ENCODE measurements around the gene RIPOR3.

The RIPOR3 gene

DNA sequence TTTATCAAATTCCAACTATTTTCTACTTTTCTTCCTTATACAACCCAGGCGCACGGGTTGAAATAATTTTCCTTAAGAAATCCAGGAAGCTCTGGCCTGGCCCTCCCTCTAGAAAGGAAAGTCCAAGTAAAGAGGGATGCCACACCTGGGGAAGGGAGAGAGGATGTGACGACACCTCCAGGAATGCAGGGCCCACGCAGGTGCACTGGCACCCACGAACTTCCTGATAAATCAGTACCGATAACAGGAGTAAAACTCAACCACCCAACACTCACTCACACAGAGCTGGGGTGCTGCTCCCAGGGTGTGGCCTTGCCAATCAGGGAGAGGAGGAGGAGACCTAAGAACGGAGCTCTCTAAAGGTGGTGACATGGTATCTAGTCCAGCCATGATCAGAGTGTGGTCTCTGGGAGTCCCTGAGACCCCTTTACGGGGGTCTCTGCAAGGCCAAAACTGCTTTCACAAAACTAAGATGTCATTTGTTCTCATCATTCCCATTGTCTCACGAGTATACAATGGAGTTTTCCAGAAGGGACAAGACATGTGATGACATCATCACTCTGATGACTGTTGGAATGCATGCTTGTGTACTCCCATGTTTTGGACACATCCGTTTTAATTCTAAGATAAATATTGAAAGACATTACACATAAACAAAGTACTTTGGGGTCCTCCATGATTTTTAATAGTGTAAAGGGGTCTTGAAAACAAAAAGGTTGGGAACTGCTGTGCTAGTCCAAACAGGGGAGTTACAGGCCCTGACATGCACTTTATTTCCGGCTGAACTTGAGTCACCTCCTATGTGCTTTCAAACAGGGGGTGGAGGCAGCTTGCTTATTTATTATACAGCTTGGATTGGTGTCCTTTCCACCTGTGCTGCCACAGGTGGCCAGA is 37.9 kb upstream of the RIPOR3 start:
- H3K27me3 Mint-ChIP-seq (ENCODE audit: low read depth): peaks cover 26% of the 10 kb centered on the region
- H3K36me3 Mint-ChIP-seq (ENCODE audit: low read depth): no peaks in the 10 kb centered on the region
- peak overlapping the region in 2 of 3 experiments; percentile 95 to 96 for H3K27ac Mint-ChIP-seq
- H3K9me3 Mint-ChIP-seq: no peaks in the 10 kb centered on the region
- peaks cover 25% of the 10 kb centered on the region for H3K4me1 Mint-ChIP-seq
- H3K4me3 Mint-ChIP-seq: peak overlapping the region; percentile 88 to 93 (median 93)
- TF ChIP-seq, protein P1, sequence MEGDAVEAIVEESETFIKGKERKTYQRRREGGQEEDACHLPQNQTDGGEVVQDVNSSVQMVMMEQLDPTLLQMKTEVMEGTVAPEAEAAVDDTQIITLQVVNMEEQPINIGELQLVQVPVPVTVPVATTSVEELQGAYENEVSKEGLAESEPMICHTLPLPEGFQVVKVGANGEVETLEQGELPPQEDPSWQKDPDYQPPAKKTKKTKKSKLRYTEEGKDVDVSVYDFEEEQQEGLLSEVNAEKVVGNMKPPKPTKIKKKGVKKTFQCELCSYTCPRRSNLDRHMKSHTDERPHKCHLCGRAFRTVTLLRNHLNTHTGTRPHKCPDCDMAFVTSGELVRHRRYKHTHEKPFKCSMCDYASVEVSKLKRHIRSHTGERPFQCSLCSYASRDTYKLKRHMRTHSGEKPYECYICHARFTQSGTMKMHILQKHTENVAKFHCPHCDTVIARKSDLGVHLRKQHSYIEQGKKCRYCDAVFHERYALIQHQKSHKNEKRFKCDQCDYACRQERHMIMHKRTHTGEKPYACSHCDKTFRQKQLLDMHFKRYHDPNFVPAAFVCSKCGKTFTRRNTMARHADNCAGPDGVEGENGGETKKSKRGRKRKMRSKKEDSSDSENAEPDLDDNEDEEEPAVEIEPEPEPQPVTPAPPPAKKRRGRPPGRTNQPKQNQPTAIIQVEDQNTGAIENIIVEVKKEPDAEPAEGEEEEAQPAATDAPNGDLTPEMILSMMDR (IDR thresholded peaks at IDR 0.05; ENCODE audit: unreplicated experiment in 3 of 3): no peak

DNA sequence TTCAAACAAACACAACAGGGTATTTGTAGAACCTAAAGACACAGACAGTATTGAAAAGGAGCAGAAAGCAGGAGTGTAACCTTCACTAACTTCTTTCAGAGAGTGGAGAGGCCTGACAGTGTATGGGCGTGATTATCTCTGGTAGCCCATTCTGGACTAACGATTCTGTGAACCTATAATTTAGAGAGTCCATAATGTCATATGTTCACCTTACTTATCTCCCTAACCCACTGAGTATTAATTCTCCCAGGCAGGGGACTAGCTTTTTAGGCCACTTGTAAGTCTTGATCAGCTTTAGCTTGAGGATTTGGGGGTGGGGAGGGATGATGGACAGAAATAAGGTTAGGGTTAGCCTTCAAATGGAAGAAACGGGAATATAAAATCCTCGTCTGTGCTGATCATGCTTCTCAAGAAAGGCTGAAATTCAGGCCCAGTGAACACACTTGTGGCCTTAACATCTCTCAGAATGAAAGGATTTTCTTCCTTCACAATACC is 37.2 kb upstream of the RIPOR3 start:
- peaks cover 20% of the 10 kb centered on the region for H3K27me3 Mint-ChIP-seq (ENCODE audit: low read depth)
- peak overlapping the region in 2 of 3 experiments; percentile 95 for H3K27ac Mint-ChIP-seq
- no peaks in the 10 kb centered on the region for H3K36me3 Mint-ChIP-seq (ENCODE audit: low read depth)
- peaks cover 25% of the 10 kb centered on the region for H3K4me1 Mint-ChIP-seq
- peak overlapping the region; percentile 37 to 58 (median 57) for H3K4me3 Mint-ChIP-seq
- H3K9me3 Mint-ChIP-seq: no peaks in the 10 kb centered on the region
- TF ChIP-seq, protein P1 (IDR thresholded peaks at IDR 0.05; ENCODE audit: unreplicated experiment in 3 of 3): no peak

DNA sequence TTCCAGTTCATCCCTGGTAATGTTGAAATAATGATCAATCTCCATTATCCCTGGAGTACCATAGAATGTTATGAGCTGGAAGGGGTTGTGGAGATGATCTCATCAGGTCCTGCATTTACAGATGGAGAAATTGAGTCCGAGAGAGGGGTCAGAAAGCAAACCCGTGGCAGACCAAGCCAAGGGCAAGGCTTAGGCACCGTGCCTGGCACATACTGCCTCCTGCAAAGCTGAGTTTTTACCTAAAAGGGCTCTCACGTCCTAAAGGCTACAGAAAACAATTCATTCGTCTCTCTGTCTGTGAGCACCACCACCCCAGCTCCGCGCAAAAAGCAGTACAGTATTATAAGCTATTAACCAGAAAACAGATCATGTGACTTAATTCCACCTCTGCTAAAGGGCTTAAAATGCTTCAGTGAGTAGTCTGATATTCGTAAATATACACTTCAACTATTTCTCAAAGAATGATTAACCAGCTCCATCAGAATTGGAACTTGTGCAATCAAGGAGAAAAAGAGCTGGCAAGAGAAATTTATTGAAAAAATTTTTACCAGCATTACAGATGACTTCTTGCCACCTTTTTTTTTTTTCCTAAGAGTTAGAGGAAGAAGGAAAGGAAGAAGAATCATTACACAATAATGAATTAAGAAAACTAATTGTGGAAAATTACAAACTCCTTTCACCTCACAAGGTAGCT is 36.6 kb upstream of the RIPOR3 start:
- Mint-ChIP-seq H3K4me3 (peak overlapping the region; percentile 37 to 58 (median 57)), H3K27me3 (ENCODE audit: low read depth) (peaks cover 14% of the 10 kb centered on the region), H3K27ac (peak overlapping the region in 2 of 3 experiments; percentile 95), H3K4me1 (peaks cover 30% of the 10 kb centered on the region), H3K36me3 (ENCODE audit: low read depth) (no peaks in the 10 kb centered on the region), H3K9me3 (no peaks in the 10 kb centered on the region)
- TF ChIP-seq, protein P1 (IDR thresholded peaks at IDR 0.05; ENCODE audit: unreplicated experiment in 3 of 3): no peak

DNA sequence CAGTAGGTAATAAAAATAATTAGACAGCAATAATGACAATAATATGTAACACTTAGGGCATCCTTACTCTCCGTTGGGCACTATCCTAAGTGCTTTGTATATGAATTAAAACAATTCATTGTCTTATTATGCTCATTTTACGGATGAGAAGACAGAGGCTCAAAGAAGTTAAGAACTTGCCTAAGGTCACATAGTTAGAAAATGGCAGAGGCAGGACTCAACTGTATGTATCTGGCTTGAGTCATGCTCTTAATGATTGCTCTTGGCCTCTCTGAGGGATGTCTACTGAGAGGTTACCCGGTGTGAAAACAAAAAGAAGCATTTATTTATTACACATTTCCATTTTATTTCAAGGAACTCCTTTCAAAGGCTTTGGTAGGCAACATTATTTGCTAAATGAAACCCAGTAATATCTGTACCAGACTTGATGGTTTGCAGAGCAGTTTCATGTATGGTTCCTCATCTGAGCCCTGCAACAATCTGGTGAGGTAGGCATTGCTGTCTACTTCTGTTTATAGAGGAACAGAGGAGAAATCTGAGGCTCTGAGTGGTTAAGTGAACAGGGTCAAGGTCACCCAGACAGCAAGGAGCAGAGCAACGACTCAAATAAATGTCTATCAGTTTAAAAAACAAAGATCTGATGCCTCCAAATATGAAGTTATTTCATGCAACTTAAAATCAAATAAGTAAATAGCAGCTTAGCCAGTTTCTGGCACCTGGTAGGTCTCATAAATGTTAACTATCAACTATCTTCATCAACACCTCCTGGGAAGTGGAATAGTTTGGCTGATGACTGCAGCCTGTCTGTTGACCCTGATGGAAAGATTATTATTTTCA is 35.8 kb upstream of the RIPOR3 start:
- peak overlapping the region in 1 of 3 experiments; percentile 14 for H3K4me3 Mint-ChIP-seq
- TF ChIP-seq, protein P1 (IDR thresholded peaks at IDR 0.05; ENCODE audit: unreplicated experiment in 3 of 3): no peak

DNA sequence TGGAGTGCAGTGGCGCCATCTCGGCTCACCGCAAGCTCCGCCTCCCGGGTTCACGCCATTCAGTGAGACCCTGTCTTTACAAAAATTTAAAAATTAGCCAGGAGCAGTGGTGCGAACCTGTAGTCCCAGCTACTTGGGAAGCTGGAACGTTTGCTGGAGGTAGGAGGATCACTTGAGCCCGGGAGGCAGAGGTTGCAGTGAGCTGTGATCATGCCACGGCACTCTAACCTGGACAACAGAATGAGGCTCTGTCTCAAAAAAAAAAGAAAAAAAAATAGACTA is 34.3 kb upstream of the RIPOR3 start:
- Mint-ChIP-seq H3K4me3 (no peak overlapping the region), H3K27me3 (ENCODE audit: low read depth) (peaks cover 3% of the 10 kb centered on the region), H3K4me1 (peaks cover 30% of the 10 kb centered on the region)

More for the DNA sequence above, 35.8 kb upstream of the RIPOR3 start:
- Mint-ChIP-seq H3K27ac (peak overlapping the region in 2 of 3 experiments; percentile 95), H3K27me3 (ENCODE audit: low read depth) (peaks cover 7% of the 10 kb centered on the region), H3K9me3 (no peaks in the 10 kb centered on the region), H3K36me3 (ENCODE audit: low read depth) (no peaks in the 10 kb centered on the region), H3K4me1 (peaks cover 30% of the 10 kb centered on the region)

More for the DNA sequence above, 34.3 kb upstream of the RIPOR3 start:
- Mint-ChIP-seq H3K9me3 (no peaks in the 10 kb centered on the region), H3K27ac (no peak overlapping the region), H3K36me3 (ENCODE audit: low read depth) (no peaks in the 10 kb centered on the region)
- TF ChIP-seq, protein P1 (IDR thresholded peaks at IDR 0.05; ENCODE audit: unreplicated experiment in 3 of 3): no peak
